HUES64 (cell line): ENCODE data around the gene C1orf216.

Experiments used
- H3K27ac ChIP-seq: 2 replicates; pipeline ENCODE4 v1.7.0; 2013; ENCODE audit warnings: low read depth, low read length, inconsistent platforms
- H3K27me3 ChIP-seq: 2 replicates; pipeline ENCODE4 v1.6.1; 2013; ENCODE audit warnings: mild to moderate bottlenecking, low read length; ENCODE audit not compliant: insufficient read depth
- H3K36me3 ChIP-seq: 2 replicates; pipeline ENCODE4 v1.6.1; 2013; ENCODE audit warnings: mild to moderate bottlenecking, low read length; ENCODE audit not compliant: insufficient read depth
- H3K4me1 ChIP-seq: 2 replicates; pipeline ENCODE4 v1.6.1; 2013; ENCODE audit warnings: mild to moderate bottlenecking, low read length, moderate library complexity; ENCODE audit not compliant: insufficient read depth
- H3K4me3 ChIP-seq: 2 replicates; pipeline ENCODE4 v1.5.1; 2013; ENCODE audit warnings: mild to moderate bottlenecking, low read length, moderate library complexity
- H3K9ac ChIP-seq: 2 replicates; pipeline ENCODE4 v1.6.1; 2013; ENCODE audit warnings: mild to moderate bottlenecking, low read depth, low read length
- H3K9me3 ChIP-seq: 2 replicates; pipeline ENCODE4 v1.6.1; 2013; ENCODE audit warnings: low read depth, low read length; ENCODE audit not compliant: insufficient read depth
- WGBS: fragments of 150-250, 120-280 bp; methylation state at CpG from one replicate; pipeline ENCODE4 v1.1.7; 2013; ENCODE audit warnings: missing lambda C conversion rate; 5-methylcytosine and 5-hydroxymethylcytosine counted together

Gene C1orf216

DNA sequence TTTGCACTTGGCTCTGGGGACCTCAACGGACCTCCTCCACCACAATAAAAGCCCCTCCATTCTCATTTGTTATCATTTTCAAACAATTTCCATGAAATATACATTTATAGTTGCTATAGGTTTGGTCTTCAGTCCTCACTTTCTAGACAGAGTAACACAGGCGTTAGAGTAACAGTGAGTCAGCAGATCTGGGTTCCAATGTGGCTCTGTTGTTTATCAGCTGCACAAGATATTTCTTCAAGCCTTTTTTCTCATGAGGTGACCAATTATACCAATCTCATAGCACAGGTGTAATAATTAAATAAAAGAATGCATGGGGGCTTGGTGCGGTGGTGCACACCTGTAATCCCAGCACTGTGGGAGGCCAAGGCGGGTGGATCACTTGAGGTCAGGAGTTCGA, 44.6 kb downstream of the C1orf216 start:
- Histone ChIP-seq H3K27ac (no peak overlapping the region), H3K27me3 (no peaks in the 10 kb centered on the region), H3K9ac (no peak overlapping the region), H3K36me3 (no peaks in the 10 kb centered on the region), H3K9me3 (no peaks in the 10 kb centered on the region), H3K4me1 (no peaks in the 10 kb centered on the region), H3K4me3 (no peak overlapping the region)
- WGBS: 94% methylated on average over 5 of the region's 5 CpGs

DNA sequence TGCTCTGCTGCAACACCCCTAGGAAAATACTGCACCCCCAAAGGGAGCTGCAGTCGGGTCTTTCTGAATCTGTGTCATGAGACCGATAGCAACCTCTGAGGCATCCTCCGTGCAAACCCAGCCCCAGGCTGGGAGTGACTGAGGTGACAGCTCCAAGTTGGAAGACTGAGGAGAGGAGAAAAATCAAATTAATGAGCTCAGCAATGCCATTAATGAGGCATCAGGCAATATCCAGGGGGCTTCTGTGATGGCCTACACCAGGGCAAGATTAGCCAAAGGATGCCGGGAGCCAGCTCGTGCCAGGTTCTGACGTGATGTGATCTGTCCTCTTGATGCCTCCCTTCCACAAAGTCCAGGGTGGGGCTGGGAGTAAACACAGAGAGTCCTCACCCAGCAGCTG, 46.6 kb downstream of the C1orf216 start:
- no peaks in the 10 kb centered on the region for H3K36me3 ChIP-seq
- 89% methylated on average over 6 of the region's 6 CpGs for WGBS
- H3K9ac ChIP-seq: no peak overlapping the region
- H3K27me3 ChIP-seq: no peaks in the 10 kb centered on the region
- no peak overlapping the region for H3K27ac ChIP-seq
- no peaks in the 10 kb centered on the region for H3K9me3 ChIP-seq
- H3K4me3 ChIP-seq: no peak overlapping the region
- H3K4me1 ChIP-seq: no peaks in the 10 kb centered on the region

DNA sequence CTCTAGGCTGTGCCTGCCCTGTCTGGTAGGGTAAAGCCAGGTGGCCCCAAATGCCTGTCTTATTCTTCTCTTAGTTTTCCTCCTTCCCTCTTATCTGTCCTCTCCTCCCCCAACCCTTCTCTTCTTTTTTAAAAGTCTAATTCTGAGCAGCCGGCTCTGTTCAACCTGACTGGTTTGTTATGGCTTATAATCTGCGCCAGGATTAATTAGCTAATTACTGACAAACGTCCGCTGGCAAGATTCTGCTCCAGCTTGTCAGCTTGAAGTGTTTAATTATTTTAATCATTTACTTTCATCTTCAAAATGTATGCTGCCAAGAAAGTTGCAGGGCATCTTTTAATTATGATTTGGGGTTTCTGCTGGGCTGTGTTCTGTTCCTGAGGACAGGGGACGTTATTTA, 50.2 kb downstream of the C1orf216 start:
- H3K36me3 ChIP-seq: no peaks in the 10 kb centered on the region
- H3K27ac ChIP-seq: no peak overlapping the region
- WGBS: 92% methylated on average over 5 of the region's 5 CpGs

DNA sequence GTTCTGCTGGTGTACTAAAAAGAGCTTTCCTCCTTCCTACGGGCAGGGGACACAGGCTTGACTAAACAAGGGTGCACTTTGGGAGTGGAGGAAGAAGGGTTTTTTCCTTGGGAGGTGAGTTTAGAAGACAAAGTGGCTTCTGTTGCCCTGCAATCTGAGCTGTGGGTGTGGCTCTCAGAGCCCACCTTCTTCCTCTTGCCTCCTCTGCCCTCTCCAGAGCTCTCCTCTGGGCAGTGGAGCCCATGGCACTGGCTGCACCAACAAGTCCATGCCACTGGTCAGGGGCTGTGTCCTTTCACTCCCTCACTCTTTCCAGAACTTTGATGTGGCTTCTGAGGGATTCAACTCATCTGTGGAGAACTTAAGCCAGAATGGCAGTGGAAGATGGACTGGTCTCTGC, 51.8 kb downstream of the C1orf216 start:
- Histone ChIP-seq H3K9ac (no peak overlapping the region), H3K9me3 (no peaks in the 10 kb centered on the region), H3K27ac (no peak overlapping the region), H3K36me3 (no peaks in the 10 kb centered on the region), H3K27me3 (no peaks in the 10 kb centered on the region), H3K4me3 (no peak overlapping the region), H3K4me1 (peaks cover 5% of the 10 kb centered on the region; the same call in 1 of the 2 replicates)
- 86% methylated on average over 1 of the region's 1 CpG for WGBS

More for the DNA sequence above, 50.2 kb downstream of the C1orf216 start:
- Histone ChIP-seq H3K9ac (no peak overlapping the region), H3K4me3 (no peak overlapping the region), H3K9me3 (no peaks in the 10 kb centered on the region), H3K4me1 (peaks cover 5% of the 10 kb centered on the region; the same call in 1 of the 2 replicates), H3K27me3 (no peaks in the 10 kb centered on the region)

DNA sequence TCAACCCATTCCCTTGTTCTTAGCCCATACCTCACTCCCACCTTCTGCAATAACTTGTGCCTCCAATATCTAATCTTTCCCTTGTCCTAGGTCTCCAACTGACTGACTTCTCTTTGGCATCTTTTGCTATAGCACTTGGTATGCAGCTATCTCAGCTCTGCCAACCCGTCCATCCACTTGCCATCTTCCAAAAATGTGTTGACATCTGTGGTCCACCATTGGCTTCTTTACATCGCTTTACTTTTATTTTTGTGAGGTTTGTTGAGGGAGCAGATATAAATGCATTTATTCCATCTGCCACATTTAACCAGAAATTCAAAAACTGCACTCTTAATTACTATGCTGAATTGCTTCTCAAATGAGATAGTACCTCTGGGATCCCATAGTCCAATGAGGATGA, 52.5 kb downstream of the C1orf216 start:
- H3K36me3 ChIP-seq: no peaks in the 10 kb centered on the region
- H3K9ac ChIP-seq: no peak overlapping the region
- 97% methylated on average over 1 of the region's 2 CpGs for WGBS
- no peaks in the 10 kb centered on the region for H3K27me3 ChIP-seq
- H3K27ac ChIP-seq: no peak overlapping the region
- H3K9me3 ChIP-seq: no peaks in the 10 kb centered on the region
- peaks cover 5% of the 10 kb centered on the region; the same call in 1 of the 2 replicates for H3K4me1 ChIP-seq
- H3K4me3 ChIP-seq: no peak overlapping the region
